Measurements from ENCODE around the gene RASA2. TPM values are rescaled to one million over a fixed set of nuclear protein-coding genes. Genes with fewer than 3 reads are reported as not detected.

Gene RASA2
- total and polyA plus RNA-seq, 2 of the 4 experiments (the other 2 are of a cell fraction): 6.1 to 14.0 TPM

- CTCF ChIA-PET: no interaction called here
- H2BK15ac ChIP-seq (ENCODE audit: low read depth, low read length): no peak overlapping the region
- H2BK120ac ChIP-seq (ENCODE audit: low read depth, low read length): no peak overlapping the region
- no peak overlapping the region for H3K56ac ChIP-seq (ENCODE audit: extremely low read depth, insufficient read depth, low read length)
- H2AFZ ChIP-seq (replicated peaks; ENCODE audit: low read length, poor library complexity): no peak overlapping the region
- POLR2A ChIA-PET (ENCODE audit: unreplicated experiment): no interaction called here
- H3K9me3 ChIP-seq (ENCODE audit: control insufficient read depth, insufficient read depth, low read length): peaks cover 4% of the 10 kb centered on the region
- no peak for ATAC-seq (ENCODE audit: low read depth)
- no peak overlapping the region for H4K5ac ChIP-seq (ENCODE audit: low read depth, low read length)
- peaks cover 11% of the 10 kb centered on the region for H3K36me3 ChIP-seq (ENCODE audit: control insufficient read depth, insufficient read depth, low read length)
- in situ Hi-C loops (cut with MboI; ENCODE audit: low sequenced_read_pairs) (loop anchor here (10.0 kb wide), 1 partner anchor 238 kb away; no protein-coding TSS in a partner anchor), intact Hi-C loops (cut with micrococcal nuclease) (no loop called here), dilution Hi-C loops (cut with HindIII; ENCODE audit: low sequenced_read_pairs, unreplicated experiment) (no loop called here)
- no peak overlapping the region for H2BK20ac ChIP-seq (ENCODE audit: low read depth, low read length)
- BruUV-seq (replicated peaks): no TSS peak
- TF ChIP-seq BHLHE40 (IDR thresholded peaks at IDR 0.05; ENCODE audit: low read depth, low read length) (no peak), CEBPB (IDR thresholded peaks at IDR 0.05; ENCODE audit: low read depth, low read length) (no peak), FOS (IDR thresholded peaks at IDR 0.05; ENCODE audit: low read depth, low read length) (no peak), MAZ (IDR thresholded peaks at IDR 0.05; ENCODE audit: borderline replicate concordance, low read depth, low read length) (no peak), SMC3 (IDR thresholded peaks at IDR 0.05; ENCODE audit: low read depth, low read length) (no peak), ELK1 (IDR thresholded peaks at IDR 0.05; ENCODE audit: borderline replicate concordance, low read depth, low read length) (no peak), MAFK (IDR thresholded peaks at IDR 0.05; ENCODE audit: low read depth, low read length) (no peak), CTCF (conservative IDR thresholded peaks at IDR 0.05; ENCODE audit: low read depth, low read length) (no peak), CHD1 (IDR thresholded peaks at IDR 0.05; ENCODE audit: low read depth, low read length) (no peak), RFX5 (IDR thresholded peaks at IDR 0.05; ENCODE audit: low read depth, low read length) (no peak), RCOR1 (IDR thresholded peaks at IDR 0.05; ENCODE audit: insufficient replicate concordance, low read length) (no peak), RAD21 (IDR thresholded peaks at IDR 0.05; ENCODE audit: low read length) (no peak), NFE2L2 (IDR thresholded peaks at IDR 0.05; ENCODE audit: low read depth, low read length) (no peak), MXI1 (IDR thresholded peaks at IDR 0.05; ENCODE audit: borderline replicate concordance, low read depth, low read length) (no peak), USF2 (IDR thresholded peaks at IDR 0.05; ENCODE audit: low read depth, low read length) (no peak), POLR2A (IDR thresholded peaks at IDR 0.05; ENCODE audit: low read depth, low read length) (no peak)
- H3K23ac ChIP-seq (ENCODE audit: low read depth, low read length): no peak overlapping the region
- no peak overlapping the region for H2AK5ac ChIP-seq (ENCODE audit: low read depth, low read length)
- H4K8ac ChIP-seq (ENCODE audit: low read depth in 2 of 2, low read length in 2 of 2): no peak overlapping the region
- H3K4me1 ChIP-seq (ENCODE audit: control insufficient read depth, insufficient read depth, low read length): peaks cover 2% of the 10 kb centered on the region; the same call in 1 of the 2 replicates
- no peak overlapping the region for H3K14ac ChIP-seq (replicated peaks; ENCODE audit: low read depth, low read length)
- H3K4ac ChIP-seq (ENCODE audit: low read depth, low read length): no peak overlapping the region
- no peaks in the 10 kb centered on the region for H3K9me1 ChIP-seq (ENCODE audit: insufficient read depth, low read length)
- H3K79me1 ChIP-seq (ENCODE audit: low read depth in 1 of 2, low read length in 2 of 2): peaks cover 28 to 31% of the 10 kb centered on the region in 2 experiments
- H3K18ac ChIP-seq (ENCODE audit: low read depth, low read length): no peak overlapping the region
- H4K20me1 ChIP-seq (ENCODE audit: insufficient read depth, low read length): no peaks in the 10 kb centered on the region
- no peak overlapping the region for H3K9ac ChIP-seq (ENCODE audit: low read depth, low read length)
- no peak overlapping the region for H3K27ac ChIP-seq (ENCODE audit: insufficient read depth, low read length)
- H3K27me3 ChIP-seq (ENCODE audit: control insufficient read depth, insufficient read depth, low read length): no peaks in the 10 kb centered on the region
- DNase-seq: no peak
- no peak overlapping the region for H3K4me3 ChIP-seq (ENCODE audit: insufficient read depth, low read depth, low read length)
- H4K91ac ChIP-seq (ENCODE audit: insufficient read depth, low read depth, low read length): no peak overlapping the region
- no peak overlapping the region for H2BK5ac ChIP-seq (ENCODE audit: low read depth, low read length, poor library complexity, severe bottlenecking)
- no peak overlapping the region for H3K4me2 ChIP-seq (ENCODE audit: low read depth, low read length)
- H2AK9ac ChIP-seq (replicated peaks; ENCODE audit: low read depth, low read length, poor library complexity): no peak overlapping the region
Measured at GRCh38 chr3:141542989-141543388, 56.2 kb downstream of the RASA2 start.
